ENCODE results near the gene C16orf86.
"Not testable (repeated sequence)": the region's sequence is repeated elsewhere in the genome, so short reads cannot be mapped to it uniquely, and the experiment has no call there.

C16orf86 gene

DNA sequence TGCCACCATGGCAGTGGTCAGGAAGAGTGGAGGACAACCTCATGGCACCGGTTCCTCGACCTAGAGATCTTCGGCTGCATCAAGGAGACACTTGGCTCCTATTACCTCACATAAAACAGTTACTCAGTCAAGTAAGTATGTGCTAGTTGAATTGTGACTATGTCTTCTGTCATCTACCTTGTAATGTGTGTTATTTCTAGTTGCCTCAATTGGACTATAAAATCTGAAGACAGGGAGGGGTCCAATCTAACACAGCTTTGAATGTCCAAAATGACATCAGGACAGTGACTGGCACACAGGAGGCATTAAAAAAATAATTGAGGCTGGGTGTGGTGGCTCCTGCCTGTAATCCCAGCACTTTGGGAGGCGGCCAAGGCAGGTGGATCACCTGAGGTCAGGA is 17.2 kb downstream of the C16orf86 start:
- H3K4me3 ChIP-seq (ENCODE audit: low read depth, low read length): no peak overlapping the region
- no peaks in the 10 kb centered on the region for H3K9me3 ChIP-seq (ENCODE audit: severe bottlenecking)
- no peak for DNase-seq
- TF ChIP-seq, protein P1, sequence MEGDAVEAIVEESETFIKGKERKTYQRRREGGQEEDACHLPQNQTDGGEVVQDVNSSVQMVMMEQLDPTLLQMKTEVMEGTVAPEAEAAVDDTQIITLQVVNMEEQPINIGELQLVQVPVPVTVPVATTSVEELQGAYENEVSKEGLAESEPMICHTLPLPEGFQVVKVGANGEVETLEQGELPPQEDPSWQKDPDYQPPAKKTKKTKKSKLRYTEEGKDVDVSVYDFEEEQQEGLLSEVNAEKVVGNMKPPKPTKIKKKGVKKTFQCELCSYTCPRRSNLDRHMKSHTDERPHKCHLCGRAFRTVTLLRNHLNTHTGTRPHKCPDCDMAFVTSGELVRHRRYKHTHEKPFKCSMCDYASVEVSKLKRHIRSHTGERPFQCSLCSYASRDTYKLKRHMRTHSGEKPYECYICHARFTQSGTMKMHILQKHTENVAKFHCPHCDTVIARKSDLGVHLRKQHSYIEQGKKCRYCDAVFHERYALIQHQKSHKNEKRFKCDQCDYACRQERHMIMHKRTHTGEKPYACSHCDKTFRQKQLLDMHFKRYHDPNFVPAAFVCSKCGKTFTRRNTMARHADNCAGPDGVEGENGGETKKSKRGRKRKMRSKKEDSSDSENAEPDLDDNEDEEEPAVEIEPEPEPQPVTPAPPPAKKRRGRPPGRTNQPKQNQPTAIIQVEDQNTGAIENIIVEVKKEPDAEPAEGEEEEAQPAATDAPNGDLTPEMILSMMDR (IDR thresholded peaks at IDR 0.05; ENCODE audit: low read depth, low read length): no peak
- H3K27ac ChIP-seq: no peak overlapping the region
- no peaks in the 10 kb centered on the region for H3K27me3 ChIP-seq (ENCODE audit: insufficient read depth, low read depth, severe bottlenecking)
- H3K36me3 ChIP-seq: peaks cover 36% of the 10 kb centered on the region

DNA sequence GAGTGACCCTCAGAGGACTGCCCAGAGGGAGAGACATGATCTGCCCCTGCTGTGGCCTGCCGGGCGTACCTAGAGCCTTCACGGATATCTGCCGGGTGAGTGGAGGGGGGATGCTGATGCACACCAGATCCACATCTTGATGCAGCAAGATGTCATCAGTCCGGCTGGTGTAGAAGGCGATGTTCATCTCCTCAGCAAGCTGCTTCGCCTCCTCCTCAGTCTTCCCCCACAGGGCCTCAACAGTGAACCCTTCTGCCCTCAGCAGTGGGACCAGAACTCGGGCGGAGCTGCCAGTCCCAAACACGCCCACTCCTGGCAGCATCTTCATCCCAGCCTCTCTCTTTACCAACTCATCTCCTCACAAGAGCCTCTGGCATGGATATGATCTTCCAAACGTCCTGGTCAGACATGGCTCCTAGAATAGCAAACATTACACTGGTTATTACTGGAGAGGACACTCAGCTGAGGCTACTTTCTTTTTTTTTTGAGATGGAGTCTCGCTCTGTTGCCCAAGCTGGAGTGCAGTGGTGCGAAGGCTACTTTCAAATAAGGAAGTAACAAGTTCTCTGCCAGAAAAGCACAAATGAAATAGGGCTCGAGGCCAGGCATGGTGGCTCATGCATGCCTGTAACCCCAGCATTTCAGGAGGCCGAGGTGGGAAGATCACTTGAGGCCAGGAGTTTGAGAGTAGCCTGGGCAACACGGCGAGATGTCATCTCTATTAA is 18.9 kb downstream of the C16orf86 start:
- peaks cover 36% of the 10 kb centered on the region for H3K36me3 ChIP-seq
- no peak for DNase-seq
- no peak overlapping the region for H3K27ac ChIP-seq
- no peak overlapping the region for H3K4me3 ChIP-seq (ENCODE audit: low read depth, low read length)
- no peaks in the 10 kb centered on the region for H3K27me3 ChIP-seq (ENCODE audit: insufficient read depth, low read depth, severe bottlenecking)
- H3K9me3 ChIP-seq (ENCODE audit: severe bottlenecking): no peaks in the 10 kb centered on the region
- TF ChIP-seq, protein P1 (IDR thresholded peaks at IDR 0.05; ENCODE audit: low read depth, low read length): no peak

DNA sequence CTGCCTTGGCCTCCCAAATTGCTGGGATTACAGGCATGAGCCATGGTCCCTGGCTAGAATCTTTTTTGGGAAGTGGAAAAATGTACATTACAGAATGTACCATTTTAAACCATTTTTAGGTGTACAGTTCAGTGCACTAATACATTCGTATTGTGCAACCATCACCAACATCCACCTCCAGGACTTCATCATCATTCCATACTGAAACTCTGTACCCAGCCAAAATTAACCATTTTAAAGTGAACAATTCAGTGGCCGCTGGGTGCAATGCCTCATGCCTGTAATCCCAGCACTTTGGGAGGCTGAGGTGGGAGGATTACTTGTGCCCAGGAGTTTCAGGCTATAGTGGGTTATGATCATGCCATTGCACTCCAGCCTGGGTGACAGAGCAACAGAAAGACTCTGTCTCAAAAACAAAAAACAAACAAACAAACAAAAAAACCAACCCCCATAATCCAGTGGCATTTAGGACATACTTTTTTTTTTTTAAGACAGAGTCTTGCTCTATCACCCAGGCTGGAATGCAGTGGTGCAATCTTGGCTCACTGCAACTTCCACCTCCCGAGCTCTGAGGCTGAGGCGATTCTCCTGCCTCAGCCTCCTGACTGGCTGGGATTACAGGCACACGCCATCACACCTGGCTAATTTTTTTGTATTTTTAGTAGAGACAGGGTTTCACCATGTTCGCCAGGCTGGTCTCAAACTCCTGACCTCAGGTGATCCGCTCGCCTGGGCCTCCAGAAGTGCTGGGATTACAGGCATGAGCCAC is 27.1 kb downstream of the C16orf86 start:
- H3K27ac ChIP-seq; H3K27me3 ChIP-seq (ENCODE audit: insufficient read depth, low read depth, severe bottlenecking); H3K9me3 ChIP-seq (ENCODE audit: severe bottlenecking); H3K4me3 ChIP-seq (ENCODE audit: low read depth, low read length); H3K36me3 ChIP-seq; DNase-seq: not testable (repeated sequence)

DNA sequence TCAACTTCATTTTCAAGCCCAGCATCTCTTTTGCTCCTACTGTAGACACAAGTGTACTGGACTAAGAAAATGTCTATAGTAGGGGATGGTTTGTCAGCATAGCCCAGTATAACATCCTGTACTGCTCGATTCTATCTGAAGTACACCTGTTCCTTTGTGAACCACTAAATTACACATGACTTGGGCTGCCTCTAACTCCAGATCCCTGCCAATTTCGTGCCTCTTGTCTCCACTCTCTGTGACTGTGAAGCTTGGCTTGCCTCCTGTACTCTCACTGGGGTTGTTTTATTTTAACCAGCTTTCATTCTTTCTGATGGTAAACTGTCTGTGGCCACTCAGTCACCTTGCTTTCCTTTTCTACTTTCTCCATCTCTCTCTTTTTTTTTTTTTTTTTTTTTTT is 28.0 kb downstream of the C16orf86 start:
- TF ChIP-seq, protein P1 (IDR thresholded peaks at IDR 0.05; ENCODE audit: low read depth, low read length): no peak
- H3K36me3 ChIP-seq: peaks cover 10% of the 10 kb centered on the region
- no peak overlapping the region for H3K4me3 ChIP-seq (ENCODE audit: low read depth, low read length)
- no peak for DNase-seq
- H3K9me3 ChIP-seq (ENCODE audit: severe bottlenecking): peaks cover 7% of the 10 kb centered on the region
- H3K27ac ChIP-seq: no peak overlapping the region
- no peaks in the 10 kb centered on the region for H3K27me3 ChIP-seq (ENCODE audit: insufficient read depth, low read depth, severe bottlenecking)

DNA sequence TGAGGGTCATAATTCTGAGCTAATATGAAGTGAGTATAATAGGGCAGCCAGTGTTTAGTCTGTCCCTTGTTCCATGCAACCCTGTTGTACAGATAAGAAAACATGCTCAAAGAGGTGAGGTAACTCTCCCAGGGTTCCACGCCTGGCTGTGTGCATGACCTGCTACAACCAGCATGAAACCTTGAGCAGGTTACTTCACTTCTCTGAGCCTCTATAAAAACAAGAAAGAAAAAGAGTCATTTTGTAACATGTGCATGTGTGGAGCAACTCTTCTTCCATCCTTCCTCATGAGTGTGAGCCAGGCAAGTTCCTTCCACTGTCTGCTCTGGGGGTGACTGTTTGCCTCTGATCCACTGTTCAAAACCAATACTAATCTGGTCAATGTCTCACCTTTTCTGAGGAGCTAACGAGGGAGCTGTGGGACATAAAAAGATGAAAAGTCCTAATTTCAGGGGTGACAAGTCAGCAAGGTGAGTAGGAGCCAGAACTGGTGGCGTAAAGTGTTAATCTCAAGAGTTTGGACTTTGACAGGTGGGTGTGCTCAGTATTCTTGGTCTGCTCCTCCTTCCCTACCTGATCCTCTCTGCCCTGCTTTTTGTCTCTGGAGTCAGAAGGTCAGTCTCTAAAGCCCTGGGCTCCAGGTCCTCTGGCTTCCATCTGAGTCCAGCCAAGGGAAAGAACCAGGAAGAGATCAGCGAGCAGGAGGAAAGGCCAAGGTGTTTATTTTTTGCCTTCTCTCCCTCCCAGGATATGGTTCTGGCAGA is 31.0 kb downstream of the C16orf86 start:
- Histone ChIP-seq H3K4me3 (ENCODE audit: low read depth, low read length) (no peak overlapping the region), H3K36me3 (peaks cover 12% of the 10 kb centered on the region), H3K27me3 (ENCODE audit: insufficient read depth, low read depth, severe bottlenecking) (no peaks in the 10 kb centered on the region), H3K9me3 (ENCODE audit: severe bottlenecking) (peaks cover 7% of the 10 kb centered on the region), H3K27ac (no peak overlapping the region)
- DNase-seq: no peak
- TF ChIP-seq, protein P1 (IDR thresholded peaks at IDR 0.05; ENCODE audit: low read depth, low read length): no peak

DNA sequence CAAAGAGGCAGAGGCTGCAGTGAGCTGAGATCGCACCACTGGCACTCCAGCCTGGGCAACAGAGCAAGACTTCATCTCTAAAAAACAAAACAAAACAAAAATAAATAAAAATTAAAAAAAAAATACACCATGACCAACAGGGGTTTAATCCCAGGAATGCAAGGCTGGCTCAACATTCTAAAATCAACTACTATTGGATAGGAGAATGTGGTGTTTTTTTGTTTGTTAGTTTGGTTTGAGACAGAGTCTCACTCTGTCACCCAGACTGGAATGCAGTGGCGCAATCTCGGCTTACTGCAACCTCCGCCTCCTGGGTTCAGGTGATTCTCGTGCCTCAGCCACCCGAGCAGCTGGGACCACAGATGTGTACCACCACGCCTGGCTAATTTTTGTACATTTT is 32.7 kb downstream of the C16orf86 start:
- no peak overlapping the region for H3K27ac ChIP-seq
- TF ChIP-seq, protein P1 (IDR thresholded peaks at IDR 0.05; ENCODE audit: low read depth, low read length): no peak

More for the DNA sequence above, 32.7 kb downstream of the C16orf86 start:
- peaks cover 7% of the 10 kb centered on the region for H3K9me3 ChIP-seq (ENCODE audit: severe bottlenecking)
- H3K27me3 ChIP-seq (ENCODE audit: insufficient read depth, low read depth, severe bottlenecking): no peaks in the 10 kb centered on the region
- H3K4me3 ChIP-seq (ENCODE audit: low read depth, low read length): no peak overlapping the region
- DNase-seq: no peak
- H3K36me3 ChIP-seq: peaks cover 12% of the 10 kb centered on the region
